Activated B cell treated with CpG ODN at 0.5 μM for 24 hours (primary cell): ENCODE measurements around the gene GNAT3. TPM values are rescaled to one million over a fixed set of nuclear protein-coding genes. Genes with fewer than 3 reads are reported as not detected.

Experiments used
- ATAC-seq: fragments of 200-7000 bp; cut with Tn5 transposase; one replicate; pipeline ENCODE4 v1.10.0; 2021; ENCODE audit warnings: low read depth, mild to moderate bottlenecking, moderate library complexity
- CTCF ChIA-PET: fragments of 350-600 bp; sonication (Branson Sonifier 250); formaldehyde crosslinking; loops from one replicate; lab custom pipeline; 2021; ENCODE audit warnings: antibody characterized with exemption; lab: Charles Lee
- POLR2A ChIA-PET: fragments of 350-600 bp; sonication (Branson Sonifier 250); formaldehyde crosslinking; loops from one replicate; lab custom pipeline; 2021; ENCODE audit warnings: antibody characterized with exemption; lab: Charles Lee
- DNase-seq: peaks from one replicate; pipeline ENCODE4 v3.0.0; 2022
- H3K27ac Mint-ChIP-seq: one replicate; pipeline ENCODE4 v1.8.0; 2020; ENCODE audit warnings: mixed read lengths
- H3K27me3 Mint-ChIP-seq: one replicate; pipeline ENCODE4 v1.8.0; 2021; ENCODE audit warnings: mixed read lengths
- H3K36me3 Mint-ChIP-seq: one replicate; pipeline ENCODE4 v1.8.0; 2021; ENCODE audit warnings: low read depth, mixed read lengths
- H3K4me1 Mint-ChIP-seq: one replicate; pipeline ENCODE4 v1.8.0; 2021; ENCODE audit warnings: mixed read lengths
- H3K4me3 Mint-ChIP-seq: one replicate; pipeline ENCODE4 v1.8.0; 2020; ENCODE audit warnings: mild to moderate bottlenecking, mixed read lengths
- H3K9me3 Mint-ChIP-seq: one replicate; pipeline ENCODE4 v1.8.0; 2020; ENCODE audit warnings: mixed read lengths
- CTCF ChIP-seq: fragments of 200-600 bp; IDR thresholded peaks from one replicate; pipeline ENCODE4 v1.8.0; 2022; ENCODE audit warnings: antibody characterized with exemption, mild to moderate bottlenecking
- intact Hi-C: fragments of 100-400 bp; cut with micrococcal nuclease; formaldehyde crosslinking; loops from one replicate; pipeline ENCODE4 v1.15.1; 2024
- total RNA-seq: library from RNA; stranded (reverse); gene quantifications from 2 replicates; pipeline ENCODE4 v1.2.3, GENCODE V29; 2022

GNAT3 gene
- total RNA-seq, 1 donor from 2014 or later = not detected

- no peaks in the 10 kb centered on the region for H3K36me3 Mint-ChIP-seq
- ATAC-seq (no peak), DNase-seq (no peak)
- TF ChIP-seq CTCF = no peak
- no peak overlapping the region for H3K27ac Mint-ChIP-seq
- no peaks in the 10 kb centered on the region for H3K4me1 Mint-ChIP-seq
- H3K27me3 Mint-ChIP-seq = no peaks in the 10 kb centered on the region
- ChIA-PET POLR2A (no interaction called here), CTCF (no interaction called here)
- intact Hi-C loops = no loop called here
- no peaks in the 10 kb centered on the region for H3K9me3 Mint-ChIP-seq
- no peak overlapping the region for H3K4me3 Mint-ChIP-seq
Observed at GRCh38 chr7:80429181-80429580, 82.7 kb downstream of the GNAT3 start.

- Mint-ChIP-seq H3K27me3 (no peaks in the 10 kb centered on the region), H3K4me3 (no peak overlapping the region), H3K27ac (no peak overlapping the region), H3K36me3 (no peaks in the 10 kb centered on the region), H3K4me1 (no peaks in the 10 kb centered on the region), H3K9me3 (no peaks in the 10 kb centered on the region)
- ChIA-PET CTCF (interaction anchor here (0.9 kb wide), 1 partner anchor 230 kb away, joined by 3 read pairs; no protein-coding TSS in a partner anchor), POLR2A (no interaction called here)
- TF ChIP-seq CTCF = no peak
- intact Hi-C loops = loop anchor here (1.0 kb wide), 1 partner anchor 233 kb away; no protein-coding TSS in a partner anchor
- no peak for ATAC-seq
- DNase-seq = no peak
Observed at GRCh38 chr7:80428161-80429054, 83.5 kb downstream of the GNAT3 start.

- Mint-ChIP-seq H3K4me3 (no peak overlapping the region), H3K36me3 (no peaks in the 10 kb centered on the region), H3K27me3 (no peaks in the 10 kb centered on the region), H3K4me1 (no peaks in the 10 kb centered on the region), H3K9me3 (no peaks in the 10 kb centered on the region), H3K27ac (no peak overlapping the region)
- ChIA-PET POLR2A (no interaction called here), CTCF (no interaction called here)
- no peak for TF ChIP-seq CTCF
- intact Hi-C loops = no loop called here
- DNase-seq (no peak), ATAC-seq (no peak)
Observed at GRCh38 chr7:80427218-80427617, 84.6 kb downstream of the GNAT3 start.

- H3K4me3 Mint-ChIP-seq = no peak overlapping the region
- no peaks in the 10 kb centered on the region for H3K27me3 Mint-ChIP-seq
- H3K36me3 Mint-ChIP-seq = no peaks in the 10 kb centered on the region
- no peak for TF ChIP-seq CTCF
- ChIA-PET POLR2A (no interaction called here), CTCF (no interaction called here)
- no peaks in the 10 kb centered on the region for H3K9me3 Mint-ChIP-seq
- no peak overlapping the region for H3K27ac Mint-ChIP-seq
- intact Hi-C loops = no loop called here
- no peaks in the 10 kb centered on the region for H3K4me1 Mint-ChIP-seq
- DNase-seq = no peak
- ATAC-seq = no peak
Observed at GRCh38 chr7:80420876-80421275, 91.0 kb downstream of the GNAT3 start.

GRCh38 chr7:80417211-80417793 is 94.6 kb downstream of the GNAT3 start:
- Mint-ChIP-seq H3K4me1 (no peaks in the 10 kb centered on the region), H3K27me3 (no peaks in the 10 kb centered on the region), H3K27ac (no peak overlapping the region), H3K4me3 (no peak overlapping the region), H3K36me3 (no peaks in the 10 kb centered on the region), H3K9me3 (no peaks in the 10 kb centered on the region)
- intact Hi-C loops = no loop called here
- ChIA-PET CTCF (no interaction called here), POLR2A (no interaction called here)
- DNase-seq = no peak
- TF ChIP-seq CTCF = no peak
- ATAC-seq = no peak
